Upper lobe of left lung (tissue), 4 donors: ENCODE data around the gene ZIC4.

Source experiments
- CTCF ChIP-seq, 6 experiments: fragments of 450-650 bp in 4 of 6; fragments of 200-600 bp in 2 of 6; sonication (generic) in 2 of 6; IDR thresholded peaks; one replicate each; pipeline ENCODE4 v1.5.1; 2016 to 2019; ENCODE audit warnings: antibody characterized with exemption in 6 of 6
- EP300 ChIP-seq, 4 donors: sonication (generic); formaldehyde crosslinking; IDR thresholded peaks; one replicate each; pipeline ENCODE4 v1.5.1; 2017; ENCODE audit warnings: antibody characterized with exemption in 4 of 4, control low read depth in 2 of 4
- POLR2AphosphoS5 ChIP-seq, 2 donors: sonication (generic); formaldehyde crosslinking; IDR thresholded peaks; one replicate each; pipeline ENCODE4 v1.5.1; 2017; ENCODE audit warnings: antibody characterized with exemption in 2 of 2

GRCh38 chr3:147380387-147380951 lies 25.9 kb downstream of the ZIC4 start:
- TF ChIP-seq POLR2AphosphoS5 (IDR thresholded peaks at IDR 0.05) (no peak), EP300 (IDR thresholded peaks at IDR 0.05) (no peak), CTCF (IDR thresholded peaks at IDR 0.05) (no peak)
